HG02885 (cell line): ENCODE data around the gene ACP3.
"Not testable (repeated sequence)": the region's sequence is repeated elsewhere in the genome, so short reads cannot be mapped to it uniquely, and the experiment has no call there.

ENCODE experiments used
- ATAC-seq: cut with Tn5 transposase; IDR thresholded peaks from one replicate; pipeline ENCODE4 v1.9.1; 2021; ENCODE audit warnings: mild to moderate bottlenecking; ENCODE audit not compliant: unreplicated experiment, poor library complexity

ACP3 gene

GRCh38 chr3:132354916-132355702 lies 37.9 kb downstream of the ACP3 start:
- no peak for ATAC-seq

GRCh38 chr3:132356568-132356967 lies 39.4 kb downstream of the ACP3 start:
- ATAC-seq: no peak

GRCh38 chr3:132360717-132361116 lies 43.5 kb downstream of the ACP3 start:
- no peak for ATAC-seq

GRCh38 chr3:132362329-132362728 lies 45.1 kb downstream of the ACP3 start:
- no peak for ATAC-seq

- ATAC-seq: no peak
Measured at GRCh38 chr3:132368515-132368914, 51.3 kb downstream of the ACP3 start.

- ATAC-seq: no peak
Measured at GRCh38 chr3:132368962-132369361, 51.8 kb downstream of the ACP3 start.

GRCh38 chr3:132376945-132377354 lies 59.7 kb downstream of the ACP3 start:
- ATAC-seq: not testable (repeated sequence)

- peak; percentile 61 for ATAC-seq
Measured at GRCh38 chr3:132378048-132378762, 61.0 kb downstream of the ACP3 start.

- no peak for ATAC-seq
Measured at GRCh38 chr3:132378846-132379245, 61.6 kb downstream of the ACP3 start.

GRCh38 chr3:132380920-132381319 lies 63.7 kb downstream of the ACP3 start:
- peak; percentile 42 for ATAC-seq

- peak; percentile 27 for ATAC-seq
Measured at GRCh38 chr3:132381348-132381944, 64.2 kb downstream of the ACP3 start.

- no peak for ATAC-seq
Measured at GRCh38 chr3:132382267-132382666, 65.1 kb downstream of the ACP3 start.

- ATAC-seq: no peak
Measured at GRCh38 chr3:132382688-132383194, 65.5 kb downstream of the ACP3 start.

GRCh38 chr3:132386259-132386658 lies 69.1 kb downstream of the ACP3 start:
- ATAC-seq: no peak

- not testable (repeated sequence) for ATAC-seq
Measured at GRCh38 chr3:132392675-132393074, 75.5 kb downstream of the ACP3 start.

GRCh38 chr3:132394320-132394719 lies 77.1 kb downstream of the ACP3 start:
- no peak for ATAC-seq

GRCh38 chr3:132395126-132395525 lies 77.9 kb downstream of the ACP3 start:
- no peak for ATAC-seq

- no peak for ATAC-seq
Measured at GRCh38 chr3:132396255-132396654, 79.0 kb downstream of the ACP3 start.

- not testable (repeated sequence) for ATAC-seq
Measured at GRCh38 chr3:132396776-132397175, 79.6 kb downstream of the ACP3 start.

- peak; percentile 63 for ATAC-seq
Measured at GRCh38 chr3:132399054-132399929, 82.1 kb downstream of the ACP3 start.
